GF-D8 (cell line): ENCODE results near the gene AP2A2.
"Not testable (repeated sequence)": the region's sequence is repeated elsewhere in the genome, so short reads cannot be mapped to it uniquely, and the experiment has no call there.

Experiments used
- DNase-seq: peaks from one replicate; lab custom pipeline; 2025; lab: John Stamatoyannopoulos, UW

AP2A2 gene

DNA sequence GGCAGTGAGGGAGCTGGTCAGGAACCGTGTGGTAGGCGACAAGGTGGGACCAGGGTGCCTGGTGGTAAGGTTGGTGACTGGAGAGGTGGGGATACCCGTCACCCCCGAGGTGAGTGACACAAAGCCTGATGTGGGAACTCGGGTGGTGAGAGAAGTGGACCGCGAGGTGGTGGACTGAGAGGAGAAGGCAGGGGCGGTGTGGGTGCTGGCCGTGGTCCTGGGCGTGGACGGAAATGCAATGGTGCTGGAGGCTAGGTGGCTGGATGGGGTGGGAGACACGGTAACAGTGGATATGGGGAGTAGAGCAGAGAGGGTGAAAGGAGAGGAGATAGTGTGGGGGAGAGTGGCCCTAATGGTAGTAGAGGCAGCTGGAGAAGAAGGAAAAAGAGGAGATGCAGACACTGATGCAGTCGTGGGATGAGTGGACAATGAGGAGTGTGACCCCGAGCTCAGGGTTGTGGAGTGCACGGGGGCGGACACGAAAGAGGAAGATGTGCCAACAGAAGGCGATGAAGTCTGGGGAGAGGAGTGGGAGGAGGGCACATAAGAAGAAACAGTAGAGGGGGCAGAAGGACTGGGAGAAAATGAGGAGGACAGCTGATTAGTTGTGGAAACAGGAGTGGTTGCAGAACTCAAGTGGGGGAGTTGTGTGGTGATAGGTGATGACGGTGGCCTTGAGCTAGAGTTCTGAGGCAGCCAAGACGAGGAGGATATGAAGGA lies 90.3 kb downstream of the AP2A2 start:
- DNase-seq: no peak

DNA sequence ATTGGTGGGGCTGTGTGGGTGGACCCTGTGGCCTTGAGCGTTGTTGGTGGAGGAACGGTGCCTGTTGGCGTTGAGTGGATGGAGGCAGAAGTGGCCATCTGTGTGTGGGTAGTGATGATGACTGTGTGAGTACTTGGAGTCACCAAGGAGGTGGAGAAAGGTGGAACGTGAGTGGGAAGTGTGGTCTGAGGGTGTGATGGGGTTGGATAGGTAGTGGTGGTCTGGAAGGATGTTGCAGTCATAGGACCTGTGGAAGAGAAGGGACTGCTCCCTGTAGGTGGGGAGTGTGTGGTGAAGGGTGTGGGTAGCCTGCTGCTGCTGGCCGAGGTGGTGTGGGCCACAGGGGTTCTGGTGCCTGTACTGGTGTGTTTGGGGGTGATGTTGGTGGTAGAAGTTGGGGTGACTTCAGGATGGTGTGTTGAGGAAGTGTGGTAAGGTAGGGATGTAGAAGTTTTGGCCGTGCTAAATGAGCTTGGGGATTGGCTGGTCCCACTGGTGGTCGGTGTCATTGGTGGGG lies 91.0 kb downstream of the AP2A2 start:
- not testable (repeated sequence) for DNase-seq

- DNase-seq: no peak
Observed at GRCh38 chr11:1017269-1018005, 91.8 kb downstream of the AP2A2 start.

GRCh38 chr11:1018091-1018490 lies 92.4 kb downstream of the AP2A2 start:
- DNase-seq: no peak

GRCh38 chr11:1019321-1019910 lies 93.7 kb downstream of the AP2A2 start:
- DNase-seq: no peak

GRCh38 chr11:1020211-1020905 lies 94.7 kb downstream of the AP2A2 start:
- DNase-seq: no peak

- DNase-seq: no peak
Observed at GRCh38 chr11:1022411-1022810, 96.7 kb downstream of the AP2A2 start.

DNA sequence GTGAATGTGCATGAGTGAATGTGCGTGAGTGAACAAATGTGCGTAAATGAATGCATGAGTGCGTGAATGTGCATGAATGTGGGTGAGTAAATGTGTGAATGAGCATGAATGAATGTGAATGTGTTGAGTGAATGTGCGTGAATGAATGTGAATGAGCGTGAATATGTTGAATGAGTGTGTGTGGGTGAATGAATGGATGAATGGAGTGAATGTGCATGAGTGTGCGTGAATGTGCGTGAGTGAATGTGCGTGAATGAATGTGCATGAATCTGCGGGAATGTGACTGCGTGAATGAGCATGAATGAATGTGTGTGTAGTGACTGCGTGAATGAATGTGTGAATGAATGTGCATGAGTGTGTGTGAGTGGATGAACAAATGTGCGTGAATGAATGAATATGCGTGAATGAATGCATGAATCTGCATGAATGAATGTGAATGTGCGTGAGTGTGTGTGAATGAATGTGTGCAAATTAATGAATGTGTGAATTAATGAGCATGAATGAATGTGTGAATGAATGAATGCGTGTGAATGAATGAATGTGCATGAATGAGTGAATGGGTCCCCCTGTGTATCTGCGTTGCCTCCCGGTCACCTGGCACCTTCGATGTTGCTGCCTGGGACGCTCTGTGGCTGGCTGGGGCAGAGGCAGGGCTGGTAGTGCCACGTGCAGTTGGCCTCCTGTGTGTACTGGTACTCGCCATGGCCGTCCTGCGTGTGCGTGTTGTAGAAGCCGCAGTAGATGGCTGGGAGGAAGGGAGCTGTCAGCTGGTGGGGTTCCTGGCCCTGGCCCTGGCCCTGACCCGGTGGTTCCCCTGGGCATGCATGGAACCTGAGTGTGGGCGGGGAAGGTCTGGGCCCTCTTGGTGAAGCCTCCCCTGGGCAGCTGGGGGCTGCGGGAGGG lies 97.5 kb downstream of the AP2A2 start:
- DNase-seq: no peak

- DNase-seq: no peak
Observed at GRCh38 chr11:1023811-1024596, 98.3 kb downstream of the AP2A2 start.

DNA sequence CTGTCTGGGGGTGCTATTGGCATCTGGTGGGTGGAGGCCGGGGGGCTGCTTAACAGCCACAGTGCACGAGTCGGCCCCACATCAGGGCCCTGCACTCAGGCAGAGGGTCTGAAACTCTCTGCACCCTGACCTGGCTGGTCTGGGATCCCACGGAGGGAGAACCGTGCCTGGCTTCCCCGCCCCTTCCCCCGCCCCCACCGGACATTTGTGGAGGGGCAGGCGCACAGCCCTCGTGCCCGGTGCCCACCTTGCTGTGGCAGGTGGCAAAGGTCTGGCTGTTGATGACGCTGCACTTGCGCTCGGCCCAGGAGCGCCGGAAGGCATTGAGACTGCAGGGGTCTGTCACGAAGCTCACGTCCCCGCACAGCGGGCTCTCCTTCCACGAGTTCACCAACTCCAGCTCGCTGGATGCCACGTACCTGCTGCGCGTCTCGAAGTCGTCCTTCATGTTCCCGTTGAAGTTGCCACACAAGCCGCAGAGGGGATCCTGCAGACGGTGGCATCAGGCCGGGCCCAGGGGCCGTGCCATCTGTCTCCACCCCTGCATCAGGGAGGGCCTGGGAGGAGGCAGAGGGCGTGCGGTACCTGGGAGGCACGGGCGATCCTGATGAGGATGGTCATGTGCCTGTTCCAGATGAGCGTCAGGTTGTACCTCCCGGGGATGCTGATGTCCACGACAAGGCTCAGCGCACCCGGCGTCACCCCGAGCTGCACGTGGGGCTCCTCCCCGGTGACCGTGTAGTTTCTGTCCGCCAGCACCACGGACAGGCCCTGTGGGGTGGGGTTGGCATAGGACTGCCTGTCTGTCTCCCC lies 99.1 kb downstream of the AP2A2 start:
- no peak for DNase-seq

DNA sequence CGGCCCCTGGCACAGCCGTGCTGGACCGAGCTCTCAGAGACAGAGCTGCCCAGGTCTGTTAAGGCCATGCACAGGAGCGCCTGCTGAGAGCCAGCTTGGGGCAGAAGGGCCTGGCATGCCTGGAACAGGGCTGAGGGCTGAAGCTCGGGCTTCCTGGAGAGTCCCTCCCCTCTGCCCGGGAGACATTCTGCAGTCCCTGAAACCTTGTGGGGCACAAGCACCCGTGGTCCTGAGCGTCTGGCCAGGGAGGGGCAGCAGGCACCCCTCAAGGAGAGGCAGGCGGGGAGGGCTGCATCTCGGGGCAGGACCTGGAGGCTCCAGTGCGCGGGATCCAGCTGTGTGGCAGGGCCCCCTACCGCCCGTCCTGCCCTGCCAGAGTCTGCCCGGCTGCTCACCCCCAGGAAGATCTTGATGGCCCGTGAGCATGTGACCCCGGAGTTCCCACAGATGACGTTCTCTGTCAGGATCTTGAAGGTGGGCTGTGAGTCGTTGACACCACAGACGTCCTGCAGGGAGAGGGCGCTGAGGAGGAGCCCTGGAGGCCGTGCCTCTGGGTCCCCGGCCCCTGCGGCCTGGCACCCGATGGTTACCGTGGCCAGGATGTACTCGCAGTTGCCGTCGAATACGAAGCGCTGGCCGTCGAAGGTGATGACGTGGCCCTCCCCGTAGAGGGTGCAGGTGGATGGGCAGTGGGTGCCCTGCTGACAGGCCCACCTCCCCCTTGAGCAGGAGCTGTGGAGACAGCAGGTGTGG lies 99.9 kb downstream of the AP2A2 start:
- DNase-seq: no peak

DNA sequence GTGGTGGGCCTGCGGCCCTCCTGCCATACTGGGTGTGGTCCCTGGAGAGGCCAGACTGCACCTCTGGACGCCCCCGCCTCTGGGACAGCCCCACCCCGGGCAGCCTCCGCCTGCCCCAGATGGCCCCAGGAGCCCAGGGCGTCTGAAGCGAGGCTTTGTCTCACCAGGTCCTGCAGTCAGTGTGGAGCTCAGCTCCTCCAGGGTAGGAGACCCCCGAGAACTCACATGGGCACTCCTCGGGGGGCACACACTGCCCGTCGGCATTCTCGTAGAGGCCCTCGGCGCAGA lies 100.4 kb downstream of the AP2A2 start:
- no peak for DNase-seq

DNA sequence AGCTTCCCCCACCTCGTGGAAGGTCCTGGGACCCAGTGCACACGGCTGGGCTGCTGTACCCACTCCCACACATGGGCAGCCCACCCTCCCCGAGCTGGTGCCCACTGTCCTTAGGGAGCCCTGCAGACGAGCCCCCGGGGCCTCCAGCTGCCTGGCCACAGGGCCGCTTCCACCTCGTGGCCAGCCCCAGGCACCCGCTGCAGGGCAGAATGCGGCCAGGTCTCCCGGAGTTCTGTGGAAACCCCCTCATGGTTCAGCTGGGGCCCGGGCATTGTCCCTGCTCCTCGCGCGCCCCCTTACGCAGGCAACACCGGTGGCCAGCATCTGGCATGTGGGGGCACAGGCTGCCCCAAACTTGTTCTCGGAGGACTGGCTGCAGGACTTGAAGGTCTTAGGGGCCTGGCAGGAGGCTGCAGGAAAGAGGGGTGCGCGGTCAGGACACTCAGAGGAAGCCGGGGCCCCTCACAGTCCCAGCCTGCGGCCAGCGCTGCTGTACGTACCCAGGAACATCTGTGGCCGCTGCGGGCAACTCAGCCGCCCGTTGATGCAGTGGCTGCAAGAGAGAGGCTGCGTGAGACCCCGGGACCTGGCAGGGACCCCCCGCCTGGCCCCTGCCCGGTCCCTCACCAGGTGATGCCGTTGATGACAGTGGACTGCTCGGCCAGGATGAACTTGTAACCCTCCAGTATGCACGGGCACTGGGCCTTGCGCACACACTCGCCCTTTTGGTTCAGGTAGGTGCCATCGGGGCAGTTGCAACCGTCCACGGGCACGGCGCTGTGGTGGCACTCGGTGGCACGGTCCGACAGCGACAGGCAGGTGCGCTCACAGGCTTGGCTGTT lies 101.2 kb downstream of the AP2A2 start:
- DNase-seq: no peak

GRCh38 chr11:1027483-1028290 lies 102.0 kb downstream of the AP2A2 start:
- DNase-seq: no peak

DNA sequence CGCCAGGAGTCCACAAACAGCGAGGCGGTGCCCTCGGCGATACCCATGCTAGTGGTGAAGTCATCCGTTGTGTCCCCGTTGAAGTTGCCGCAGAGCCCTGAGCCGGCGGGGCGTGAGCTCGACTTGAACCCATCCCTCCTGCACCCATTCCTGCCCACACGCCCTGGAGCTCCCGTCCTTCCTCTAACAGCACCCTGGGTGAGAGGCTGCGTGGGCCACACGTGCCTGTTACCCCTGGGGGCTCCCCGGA lies 102.5 kb downstream of the AP2A2 start:
- DNase-seq: no peak

DNA sequence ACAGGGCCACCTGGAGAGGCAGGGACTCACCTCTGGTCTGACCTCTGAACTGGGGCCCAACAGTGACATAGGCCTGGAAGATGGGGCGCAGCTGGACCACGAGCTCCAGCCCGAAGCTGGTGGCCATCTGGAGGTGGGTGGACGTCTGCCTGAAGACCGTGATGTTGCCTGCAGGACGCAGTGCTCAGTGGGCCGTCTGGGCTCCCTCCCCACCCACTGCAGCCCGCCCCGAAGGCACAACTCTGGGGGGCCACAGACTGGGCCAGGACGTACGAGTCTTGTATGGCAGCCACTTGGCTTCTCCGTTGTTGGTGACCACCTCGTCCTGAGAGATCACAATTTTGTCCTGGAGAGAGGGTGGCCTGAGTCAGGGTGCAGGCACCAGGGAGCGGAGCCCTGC lies 102.9 kb downstream of the AP2A2 start:
- no peak for DNase-seq

DNA sequence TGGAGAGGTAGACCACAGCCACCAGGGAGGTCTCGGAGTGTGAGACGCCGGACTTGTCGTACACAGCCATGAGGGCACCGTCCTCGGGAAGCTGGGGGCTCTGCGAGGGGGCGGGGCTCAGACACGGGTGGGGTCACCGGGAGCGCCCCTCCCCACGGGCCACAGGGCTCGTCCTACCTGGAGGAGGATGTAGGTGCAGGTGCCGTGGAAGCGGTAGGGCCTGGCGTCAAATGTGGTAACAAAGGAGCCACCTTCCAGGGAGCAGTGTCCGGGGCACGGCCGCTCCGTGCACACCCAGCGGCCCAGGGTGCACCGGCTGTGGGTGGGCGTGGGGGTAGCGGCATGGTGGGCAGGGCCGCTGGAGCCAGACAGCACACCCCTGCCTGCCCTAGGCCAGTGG lies 103.4 kb downstream of the AP2A2 start:
- DNase-seq: no peak

- DNase-seq: no peak
Observed at GRCh38 chr11:1029654-1030053, 104.0 kb downstream of the AP2A2 start.
